DND-41 (cell line): ENCODE results near the gene DCAF15.
A peak's percentile ranks its signal among the peaks of the same experiment; 100 is the strongest.

ENCODE experiments used
- ATAC-seq: fragments of 200-7000 bp; cut with Tn5 transposase; 3 replicates; pipeline ENCODE4 v1.9.1; 2021; ENCODE audit warnings: low read depth; ENCODE audit not compliant: insufficient read depth
- DNase-seq: peaks from one replicate; pipeline ENCODE4 v3.0.0-alpha.2; 2020
- H2AFZ ChIP-seq: 2 replicates; pipeline ENCODE4 v1.6.0; 2012; ENCODE audit warnings: low read depth, low read length
- H3K27ac ChIP-seq: 2 replicates; pipeline ENCODE4 v1.5.1; 2012; ENCODE audit warnings: low read length, inconsistent platforms
- H3K27me3 ChIP-seq: fragments of 200-600 bp; sonication (generic); 2 replicates; pipeline ENCODE4 v1.6.0; 2012; ENCODE audit warnings: low read length, mild to moderate bottlenecking, inconsistent platforms; ENCODE audit not compliant: insufficient read depth, poor library complexity
- H3K36me3 ChIP-seq: 2 replicates; pipeline ENCODE4 v1.5.1; 2012; ENCODE audit warnings: low read length, inconsistent platforms; ENCODE audit not compliant: insufficient read depth
- H3K4me1 ChIP-seq: 2 replicates; pipeline ENCODE4 v1.5.1; 2012; ENCODE audit warnings: mild to moderate bottlenecking, low read length; ENCODE audit not compliant: insufficient read depth
- H3K4me2 ChIP-seq: 2 replicates; pipeline ENCODE4 v1.6.0; 2012; ENCODE audit warnings: mild to moderate bottlenecking, moderate library complexity, low read length, inconsistent platforms; ENCODE audit not compliant: insufficient read depth
- H3K4me3 ChIP-seq, 2 experiments: fragments of 200-600 bp in 1 of 2; shearing (Covaris generic) in 1 of 2; 2 replicates each; pipeline ENCODE4 v1.5.1; 2012 to 2016; ENCODE audit warnings: inconsistent platforms in 2 of 2, low read length in 2 of 2, mild to moderate bottlenecking in 2 of 2, low read depth in 1 of 2, moderate library complexity in 1 of 2
- H3K79me2 ChIP-seq: 2 replicates; pipeline ENCODE4 v1.6.0; 2012; ENCODE audit warnings: low read length, inconsistent platforms; ENCODE audit not compliant: insufficient read depth
- H3K9ac ChIP-seq: 2 replicates; pipeline ENCODE4 v1.6.0; 2012; ENCODE audit warnings: low read depth, mild to moderate bottlenecking, inconsistent platforms, low read length, moderate library complexity
- H3K9me3 ChIP-seq: 2 replicates; pipeline ENCODE4 v1.5.1; 2012; ENCODE audit warnings: low read length, moderate library complexity, mild to moderate bottlenecking, inconsistent platforms; ENCODE audit not compliant: insufficient read depth, severe bottlenecking
- H4K20me1 ChIP-seq: 2 replicates; pipeline ENCODE4 v1.6.0; 2012; ENCODE audit warnings: low read length; ENCODE audit not compliant: insufficient read depth
- EZH2 ChIP-seq: IDR thresholded peaks from 3 replicates; pipeline ENCODE4 v1.6.1; 2012; ENCODE audit warnings: borderline replicate concordance, low read depth, mild to moderate bottlenecking, moderate library complexity, low read length, inconsistent platforms; ENCODE audit not compliant: severe bottlenecking
- TF ChIP-seq, protein P1 (sequence below): IDR thresholded peaks from 2 replicates; pipeline ENCODE4 v1.5.1; 2012; ENCODE audit warnings: borderline replicate concordance, low read length, moderate library complexity, mild to moderate bottlenecking; ENCODE audit not compliant: poor library complexity, severe bottlenecking; ENCODE audit errors: extremely low read depth

Gene DCAF15

DNA sequence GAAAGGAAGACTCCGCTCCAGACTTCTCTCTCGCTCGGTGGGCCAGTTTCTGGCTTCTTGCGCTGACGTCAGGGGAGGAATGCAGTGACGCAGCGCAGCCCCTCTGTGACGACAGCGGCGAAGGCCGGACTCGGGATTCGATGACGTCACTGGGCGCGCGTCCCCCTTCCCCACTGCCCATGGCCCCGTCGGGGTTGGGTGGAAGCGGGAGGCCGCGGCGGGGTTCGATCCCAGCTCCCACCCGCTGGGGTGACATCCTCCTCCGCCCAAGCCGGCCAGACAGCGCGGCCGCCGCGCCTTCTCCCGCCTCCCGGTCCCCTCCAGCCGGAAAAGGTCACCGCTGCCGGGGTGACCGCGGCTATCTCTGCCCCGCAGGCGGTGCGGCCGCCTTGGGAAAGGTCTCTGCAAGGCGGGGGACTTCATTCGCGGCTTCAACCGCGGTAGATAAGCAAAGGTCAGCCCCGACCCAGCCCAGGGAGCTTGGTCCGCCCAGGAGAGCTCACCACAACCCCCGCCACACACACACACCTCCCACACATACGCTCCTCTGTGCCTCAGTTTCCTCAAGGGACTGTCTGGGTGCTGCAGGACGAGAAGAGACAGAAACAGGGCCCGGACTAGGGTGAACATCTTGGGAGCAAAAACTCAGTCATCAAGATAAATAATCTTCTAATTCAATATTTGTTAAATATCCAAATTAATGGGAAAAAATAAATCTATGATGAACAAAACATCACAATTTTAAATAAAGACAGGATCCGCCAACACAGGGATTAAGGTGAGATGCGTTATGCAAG lies 54.7 kb downstream of the DCAF15 start:
- Histone ChIP-seq H3K27me3 (no peaks in the 10 kb centered on the region), H3K9ac (peak overlapping the region; percentile 87), H3K4me2 (peak overlapping the region; percentile 80), H3K36me3 (no peaks in the 10 kb centered on the region), H3K27ac (peak overlapping the region; percentile 90), H2AFZ (peak overlapping the region; percentile 92), H4K20me1 (no peaks in the 10 kb centered on the region), H3K4me1 (peaks cover 34% of the 10 kb centered on the region), H3K9me3 (no peaks in the 10 kb centered on the region), H3K79me2 (peaks cover 14% of the 10 kb centered on the region), H3K4me3 (peak overlapping the region; percentile 34 to 74; a peak in 3 of 4 replicates)
- DNase-seq (no peak), ATAC-seq (peak; percentile 25)
- TF ChIP-seq EZH2 = no peak
- TF ChIP-seq, protein P1, sequence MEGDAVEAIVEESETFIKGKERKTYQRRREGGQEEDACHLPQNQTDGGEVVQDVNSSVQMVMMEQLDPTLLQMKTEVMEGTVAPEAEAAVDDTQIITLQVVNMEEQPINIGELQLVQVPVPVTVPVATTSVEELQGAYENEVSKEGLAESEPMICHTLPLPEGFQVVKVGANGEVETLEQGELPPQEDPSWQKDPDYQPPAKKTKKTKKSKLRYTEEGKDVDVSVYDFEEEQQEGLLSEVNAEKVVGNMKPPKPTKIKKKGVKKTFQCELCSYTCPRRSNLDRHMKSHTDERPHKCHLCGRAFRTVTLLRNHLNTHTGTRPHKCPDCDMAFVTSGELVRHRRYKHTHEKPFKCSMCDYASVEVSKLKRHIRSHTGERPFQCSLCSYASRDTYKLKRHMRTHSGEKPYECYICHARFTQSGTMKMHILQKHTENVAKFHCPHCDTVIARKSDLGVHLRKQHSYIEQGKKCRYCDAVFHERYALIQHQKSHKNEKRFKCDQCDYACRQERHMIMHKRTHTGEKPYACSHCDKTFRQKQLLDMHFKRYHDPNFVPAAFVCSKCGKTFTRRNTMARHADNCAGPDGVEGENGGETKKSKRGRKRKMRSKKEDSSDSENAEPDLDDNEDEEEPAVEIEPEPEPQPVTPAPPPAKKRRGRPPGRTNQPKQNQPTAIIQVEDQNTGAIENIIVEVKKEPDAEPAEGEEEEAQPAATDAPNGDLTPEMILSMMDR = no peak
